HCT116 (cell line): ENCODE measurements around the gene CD22.

Source experiments
- CBX3 ChIP-seq: IDR thresholded peaks from 2 replicates; pipeline ENCODE4 v1.6.1; 2012; ENCODE audit warnings: low read depth
- EZH2 ChIP-seq: fragments of 200-600 bp; sonication (generic); IDR thresholded peaks from 2 replicates; pipeline ENCODE4 v1.6.1; 2017; ENCODE audit warnings: antibody characterized with exemption, mixed run types
- POLR2A ChIP-seq: IDR thresholded peaks from 2 replicates; pipeline ENCODE4 v1.7.0; 2011; ENCODE audit warnings: borderline replicate concordance; ENCODE audit not compliant: insufficient read depth, insufficient read length; ENCODE audit errors: extremely low read depth
- POLR2AphosphoS5 ChIP-seq: IDR thresholded peaks from 2 replicates; pipeline ENCODE4 v1.6.1; 2011; ENCODE audit warnings: mild to moderate bottlenecking, low read depth, low read length, moderate library complexity
- RAD21 ChIP-seq: IDR thresholded peaks from 2 replicates; pipeline ENCODE4 v1.6.1; 2012; ENCODE audit warnings: low read depth, mild to moderate bottlenecking
- SP1 ChIP-seq: IDR thresholded peaks from 2 replicates; pipeline ENCODE4 v1.6.1; 2012; ENCODE audit warnings: low read depth
- SRF ChIP-seq: IDR thresholded peaks from 2 replicates; pipeline ENCODE4 v1.6.1; 2012; ENCODE audit warnings: low read depth
- YY1 ChIP-seq: IDR thresholded peaks from 2 replicates; pipeline ENCODE4 v1.6.1; 2011; ENCODE audit warnings: low read length, low read depth, moderate library complexity, mild to moderate bottlenecking; ENCODE audit not compliant: insufficient replicate concordance; ENCODE audit errors: extremely low read depth
- ZFX ChIP-seq: fragments of 450-650 bp; IDR thresholded peaks from 2 replicates; pipeline ENCODE4 v1.6.1; 2017
- ZNF274 ChIP-seq: fragments of 200-500 bp; sonication (Bioruptor generic); IDR thresholded peaks from 2 replicates; pipeline ENCODE4 v1.6.1; 2014; ENCODE audit warnings: mild to moderate bottlenecking, low read depth, low read length, inconsistent platforms
- TF ChIP-seq, protein P1 (sequence below), 3 experiments: fragments of 200-600 bp in 1 of 3; sonication (generic) in 1 of 3; IDR thresholded peaks in 2 of 3; conservative IDR thresholded peaks in 1 of 3; 2 replicates each; pipeline ENCODE4 v1.5.1; 2012 to 2017; ENCODE audit warnings: low read depth in 2 of 3, low read length in 2 of 3, antibody characterized with exemption in 1 of 3, borderline replicate concordance in 1 of 3, control low read depth in 1 of 3, mild to moderate bottlenecking in 1 of 3, mixed read lengths in 1 of 3, mixed run types in 1 of 3, moderate library complexity in 1 of 3; ENCODE audit not compliant: insufficient read depth in 1 of 3
- TF ChIP-seq, protein P2 (sequence below): IDR thresholded peaks from 2 replicates; pipeline ENCODE4 v1.6.1; 2012; ENCODE audit warnings: low read depth
- TF ChIP-seq, protein P3 (sequence below): IDR thresholded peaks from 2 replicates; pipeline ENCODE4 v1.6.1; 2012
- TF ChIP-seq, protein P4 (sequence below): IDR thresholded peaks from 2 replicates; pipeline ENCODE4 v1.6.1; 2012

DNA sequence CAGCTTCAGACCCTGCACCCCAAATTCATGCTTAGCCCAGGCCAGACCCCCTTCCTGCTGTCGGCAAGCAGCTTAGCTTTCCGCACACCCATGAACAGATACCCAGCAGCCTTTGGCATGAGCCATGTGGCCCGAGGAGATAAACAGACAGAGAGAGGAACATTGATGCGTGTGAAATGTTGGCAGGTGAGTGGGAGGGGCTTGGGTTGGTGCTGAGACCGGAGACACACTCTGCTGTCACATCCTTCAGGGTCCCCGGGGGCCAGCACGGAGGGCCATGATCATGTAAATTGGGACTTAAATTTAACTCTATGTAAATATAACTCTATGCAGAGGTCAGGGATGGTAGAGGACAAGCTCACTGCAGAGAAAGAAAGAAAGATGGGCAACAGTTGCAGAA, 1.5 kb downstream of the CD22 start:
- TF ChIP-seq, protein P1, sequence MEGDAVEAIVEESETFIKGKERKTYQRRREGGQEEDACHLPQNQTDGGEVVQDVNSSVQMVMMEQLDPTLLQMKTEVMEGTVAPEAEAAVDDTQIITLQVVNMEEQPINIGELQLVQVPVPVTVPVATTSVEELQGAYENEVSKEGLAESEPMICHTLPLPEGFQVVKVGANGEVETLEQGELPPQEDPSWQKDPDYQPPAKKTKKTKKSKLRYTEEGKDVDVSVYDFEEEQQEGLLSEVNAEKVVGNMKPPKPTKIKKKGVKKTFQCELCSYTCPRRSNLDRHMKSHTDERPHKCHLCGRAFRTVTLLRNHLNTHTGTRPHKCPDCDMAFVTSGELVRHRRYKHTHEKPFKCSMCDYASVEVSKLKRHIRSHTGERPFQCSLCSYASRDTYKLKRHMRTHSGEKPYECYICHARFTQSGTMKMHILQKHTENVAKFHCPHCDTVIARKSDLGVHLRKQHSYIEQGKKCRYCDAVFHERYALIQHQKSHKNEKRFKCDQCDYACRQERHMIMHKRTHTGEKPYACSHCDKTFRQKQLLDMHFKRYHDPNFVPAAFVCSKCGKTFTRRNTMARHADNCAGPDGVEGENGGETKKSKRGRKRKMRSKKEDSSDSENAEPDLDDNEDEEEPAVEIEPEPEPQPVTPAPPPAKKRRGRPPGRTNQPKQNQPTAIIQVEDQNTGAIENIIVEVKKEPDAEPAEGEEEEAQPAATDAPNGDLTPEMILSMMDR (IDR thresholded peaks at IDR 0.05 in 2 of 3, conservative IDR thresholded peaks at IDR 0.05 in 1 of 3; ENCODE audit: borderline replicate concordance in 1 of 3, insufficient read depth in 1 of 3, low read depth in 2 of 3, low read length in 2 of 3), result no peak
- TF ChIP-seq, protein P2, sequence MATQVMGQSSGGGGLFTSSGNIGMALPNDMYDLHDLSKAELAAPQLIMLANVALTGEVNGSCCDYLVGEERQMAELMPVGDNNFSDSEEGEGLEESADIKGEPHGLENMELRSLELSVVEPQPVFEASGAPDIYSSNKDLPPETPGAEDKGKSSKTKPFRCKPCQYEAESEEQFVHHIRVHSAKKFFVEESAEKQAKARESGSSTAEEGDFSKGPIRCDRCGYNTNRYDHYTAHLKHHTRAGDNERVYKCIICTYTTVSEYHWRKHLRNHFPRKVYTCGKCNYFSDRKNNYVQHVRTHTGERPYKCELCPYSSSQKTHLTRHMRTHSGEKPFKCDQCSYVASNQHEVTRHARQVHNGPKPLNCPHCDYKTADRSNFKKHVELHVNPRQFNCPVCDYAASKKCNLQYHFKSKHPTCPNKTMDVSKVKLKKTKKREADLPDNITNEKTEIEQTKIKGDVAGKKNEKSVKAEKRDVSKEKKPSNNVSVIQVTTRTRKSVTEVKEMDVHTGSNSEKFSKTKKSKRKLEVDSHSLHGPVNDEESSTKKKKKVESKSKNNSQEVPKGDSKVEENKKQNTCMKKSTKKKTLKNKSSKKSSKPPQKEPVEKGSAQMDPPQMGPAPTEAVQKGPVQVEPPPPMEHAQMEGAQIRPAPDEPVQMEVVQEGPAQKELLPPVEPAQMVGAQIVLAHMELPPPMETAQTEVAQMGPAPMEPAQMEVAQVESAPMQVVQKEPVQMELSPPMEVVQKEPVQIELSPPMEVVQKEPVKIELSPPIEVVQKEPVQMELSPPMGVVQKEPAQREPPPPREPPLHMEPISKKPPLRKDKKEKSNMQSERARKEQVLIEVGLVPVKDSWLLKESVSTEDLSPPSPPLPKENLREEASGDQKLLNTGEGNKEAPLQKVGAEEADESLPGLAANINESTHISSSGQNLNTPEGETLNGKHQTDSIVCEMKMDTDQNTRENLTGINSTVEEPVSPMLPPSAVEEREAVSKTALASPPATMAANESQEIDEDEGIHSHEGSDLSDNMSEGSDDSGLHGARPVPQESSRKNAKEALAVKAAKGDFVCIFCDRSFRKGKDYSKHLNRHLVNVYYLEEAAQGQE, result no peak
- TF ChIP-seq POLR2AphosphoS5, result no peak
- no peak for TF ChIP-seq POLR2A
- TF ChIP-seq, protein P3, sequence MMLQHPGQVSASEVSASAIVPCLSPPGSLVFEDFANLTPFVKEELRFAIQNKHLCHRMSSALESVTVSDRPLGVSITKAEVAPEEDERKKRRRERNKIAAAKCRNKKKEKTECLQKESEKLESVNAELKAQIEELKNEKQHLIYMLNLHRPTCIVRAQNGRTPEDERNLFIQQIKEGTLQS, result no peak
- TF ChIP-seq CBX3, result no peak
- no peak for TF ChIP-seq EZH2
- no peak for TF ChIP-seq ZNF274
- TF ChIP-seq RAD21, result no peak
- TF ChIP-seq ZFX, result no peak
- TF ChIP-seq SP1, result no peak
- TF ChIP-seq, protein P4, sequence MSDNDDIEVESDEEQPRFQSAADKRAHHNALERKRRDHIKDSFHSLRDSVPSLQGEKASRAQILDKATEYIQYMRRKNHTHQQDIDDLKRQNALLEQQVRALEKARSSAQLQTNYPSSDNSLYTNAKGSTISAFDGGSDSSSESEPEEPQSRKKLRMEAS, result no peak
- no peak for TF ChIP-seq SRF
- no peak for TF ChIP-seq YY1
